HepG2 (cell line): ENCODE measurements around the gene TNFAIP1. TPM values are rescaled to one million over a fixed set of nuclear protein-coding genes. Genes with fewer than 3 reads are reported as not detected.

Experiments used
- EEA1 ChIP-seq: sonication (generic); formaldehyde crosslinking; IDR thresholded peaks from 2 replicates; pipeline ENCODE4 v1.5.1; 2020; ENCODE audit warnings: mild to moderate bottlenecking, missing genetic modification reagents, borderline replicate concordance
- HMG20A ChIP-seq: IDR thresholded peaks from 2 replicates; pipeline ENCODE4 v1.6.1; 2016; ENCODE audit warnings: borderline replicate concordance
- HNF1B ChIP-seq: sonication (generic); formaldehyde crosslinking; IDR thresholded peaks from 2 replicates; pipeline ENCODE4 v1.5.1; 2020; ENCODE audit warnings: mild to moderate bottlenecking, moderate library complexity, missing genetic modification reagents
- KLF16 ChIP-seq, 2 experiments: sonication (generic) in 1 of 2; formaldehyde crosslinking in 1 of 2; IDR thresholded peaks; 2 replicates each; pipeline versions ENCODE4 v1.6.1 to v1.8.0; 2016 to 2023; ENCODE audit warnings: missing genetic modification reagents in 2 of 2, missing compliant biosample characterization in 1 of 2
- MIER2 ChIP-seq: IDR thresholded peaks from 2 replicates; pipeline ENCODE4 v1.6.1; 2016; ENCODE audit warnings: missing biosample characterization, missing genetic modification reagents
- MYPOP ChIP-seq: sonication (generic); formaldehyde crosslinking; IDR thresholded peaks from 2 replicates; pipeline ENCODE4 v1.8.1; 2023; ENCODE audit warnings: mild to moderate bottlenecking, moderate library complexity, missing genetic modification reagents
- NFE2L2 ChIP-seq: fragments of 150-350 bp; IDR thresholded peaks from 2 replicates; pipeline ENCODE4 v1.6.1; 2014; ENCODE audit warnings: low read length
- PCBP2 ChIP-seq: fragments of 200-400 bp; formaldehyde crosslinking; optimal IDR thresholded peaks from 2 replicates; pipeline ENCODE3; 2018; ENCODE audit warnings: low read length, low read depth; ENCODE audit not compliant: poor library complexity, severe bottlenecking
- POGZ ChIP-seq: sonication (generic); formaldehyde crosslinking; IDR thresholded peaks from 2 replicates; pipeline ENCODE4 v1.4.0; 2020; ENCODE audit warnings: mild to moderate bottlenecking, missing genetic modification reagents
- THAP9 ChIP-seq: sonication (generic); formaldehyde crosslinking; IDR thresholded peaks from 2 replicates; pipeline ENCODE4; 2020; ENCODE audit warnings: missing genetic modification reagents, mild to moderate bottlenecking, borderline replicate concordance
- ZBTB7B ChIP-seq: sonication (generic); formaldehyde crosslinking; IDR thresholded peaks from 2 replicates; pipeline ENCODE4 v1.4.0; 2020; ENCODE audit warnings: missing genetic modification reagents
- ZFP1 ChIP-seq: IDR thresholded peaks from 2 replicates; pipeline ENCODE4 v1.6.1; 2016
- ZFP90 ChIP-seq: sonication (generic); formaldehyde crosslinking; IDR thresholded peaks from 2 replicates; pipeline ENCODE4 v1.8.0; 2022; ENCODE audit warnings: missing genetic modification reagents, mild to moderate bottlenecking, inconsistent platforms, borderline replicate concordance
- ZNF432 ChIP-seq: sonication (generic); formaldehyde crosslinking; IDR thresholded peaks from 2 replicates; pipeline ENCODE4 v1.5.0; 2020; ENCODE audit warnings: missing genetic modification reagents, mild to moderate bottlenecking, borderline replicate concordance
- ZNF597 ChIP-seq: sonication (generic); formaldehyde crosslinking; IDR thresholded peaks from 2 replicates; pipeline ENCODE4 v1.5.0; 2020; ENCODE audit warnings: missing genetic modification reagents
- ZZZ3 ChIP-seq: sonication (generic); formaldehyde crosslinking; IDR thresholded peaks from 2 replicates; pipeline ENCODE4 v1.4.0; 2020; ENCODE audit warnings: missing genetic modification reagents, mild to moderate bottlenecking, borderline replicate concordance
- polyA plus RNA-seq, 8 experiments: library from polyadenylated mRNA; depleted of rRNA in 3 of 8; stranded (reverse) in 7 of 8; unstranded in 1 of 8; fragments of >200 nt; fragmentation: Illumina TruSeq in 4 of 8; extraction: Trizol in 4 of 8; gene quantifications; 2 replicates each; pipeline versions ENCODE4 v1.2.1 to v1.2.3, GENCODE V29; 2011 to 2016; ENCODE audit warnings: low read depth in 4 of 8, missing spikeins in 1 of 8, mixed read lengths in 1 of 8; ENCODE audit not compliant: insufficient read depth in 1 of 8
- total RNA-seq, 5 experiments: library from RNA; depleted of rRNA; stranded (reverse); fragments of >200 nt; fragmentation: Illumina TruSeq; extraction: Trizol; gene quantifications; 2 replicates each; pipeline ENCODE4 v1.2.3, GENCODE V29; 2016; ENCODE audit warnings: low read depth in 1 of 5
- TF ChIP-seq, protein P1 (sequence below): sonication (generic); formaldehyde crosslinking; IDR thresholded peaks from 2 replicates; pipeline ENCODE4 v1.5.1; 2020; ENCODE audit warnings: mild to moderate bottlenecking, missing genetic modification reagents, borderline replicate concordance
- TF ChIP-seq, protein P2 (sequence below): sonication (generic); formaldehyde crosslinking; IDR thresholded peaks from 2 replicates; pipeline ENCODE4 v1.8.1; 2022; ENCODE audit warnings: mild to moderate bottlenecking, missing genetic modification reagents

The TNFAIP1 gene
- total and polyA plus RNA-seq, 2 of the 13 experiments (the other 11 are each of a cell fraction or from before 2014, with no cell fraction given) = 17.5 to 40.6 TPM

- TF ChIP-seq ZBTB7B (CRISPR knock-in tag) (peak; percentile 97), MIER2 (CRISPR knock-in tag) (peak; percentile 60; the same call in 1 of the 2 replicates), THAP9 (CRISPR knock-in tag) (0 out of 2 replicates have a peak, but pooled peaks have one; percentile 29), MYPOP (CRISPR knock-in tag) (peak; percentile 62; the same call in 1 of the 2 replicates), KLF16 (CRISPR knock-in tag; IDR thresholded peaks at IDR 0.05) (peak in 1 of 2 experiments; percentile 50; a peak in 1 of 4 replicates), PCBP2 (no peak), HMG20A (peak; percentile 66; the same call in 1 of the 2 replicates), ZZZ3 (CRISPR knock-in tag) (no peak), ZNF432 (CRISPR knock-in tag) (no peak), ZFP90 (CRISPR knock-in tag) (peak; percentile 83; the same call in 1 of the 2 replicates), HNF1B (peak; percentile 93), ZNF597 (CRISPR knock-in tag) (no peak), NFE2L2 (no peak), POGZ (CRISPR knock-in tag) (peak; percentile 91), EEA1 (CRISPR knock-in tag) (no peak), ZFP1 (no peak)
- TF ChIP-seq, protein P1, sequence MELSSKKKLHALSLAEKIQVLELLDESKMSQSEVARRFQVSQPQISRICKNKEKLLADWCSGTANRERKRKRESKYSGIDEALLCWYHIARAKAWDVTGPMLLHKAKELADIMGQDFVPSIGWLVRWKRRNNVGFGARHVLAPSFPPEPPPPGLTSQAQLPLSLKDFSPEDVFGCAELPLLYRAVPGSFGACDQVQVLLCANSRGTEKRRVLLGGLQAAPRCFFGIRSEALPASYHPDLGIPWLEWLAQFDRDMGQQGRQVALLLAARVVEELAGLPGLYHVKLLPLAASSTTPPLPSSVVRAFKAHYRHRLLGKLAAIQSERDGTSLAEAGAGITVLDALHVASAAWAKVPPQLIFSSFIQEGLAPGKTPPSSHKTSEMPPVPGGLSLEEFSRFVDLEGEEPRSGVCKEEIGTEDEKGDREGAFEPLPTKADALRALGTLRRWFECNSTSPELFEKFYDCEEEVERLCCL (CRISPR knock-in tag) = no peak
- TF ChIP-seq, protein P2, sequence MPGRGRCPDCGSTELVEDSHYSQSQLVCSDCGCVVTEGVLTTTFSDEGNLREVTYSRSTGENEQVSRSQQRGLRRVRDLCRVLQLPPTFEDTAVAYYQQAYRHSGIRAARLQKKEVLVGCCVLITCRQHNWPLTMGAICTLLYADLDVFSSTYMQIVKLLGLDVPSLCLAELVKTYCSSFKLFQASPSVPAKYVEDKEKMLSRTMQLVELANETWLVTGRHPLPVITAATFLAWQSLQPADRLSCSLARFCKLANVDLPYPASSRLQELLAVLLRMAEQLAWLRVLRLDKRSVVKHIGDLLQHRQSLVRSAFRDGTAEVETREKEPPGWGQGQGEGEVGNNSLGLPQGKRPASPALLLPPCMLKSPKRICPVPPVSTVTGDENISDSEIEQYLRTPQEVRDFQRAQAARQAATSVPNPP = no peak
Observed at GRCh38 chr17:28368306-28368831, 32.8 kb downstream of the TNFAIP1 start (continued).
